HepG2 (cell line): Measurements from ENCODE around the gene HSCB. TPM values are rescaled to one million over a fixed set of nuclear protein-coding genes. Genes with fewer than 3 reads are reported as not detected.
A peak's percentile ranks its signal among the peaks of the same experiment; 100 is the strongest.

ENCODE experiments used
- ARNTL ChIP-seq: sonication (generic); formaldehyde crosslinking; IDR thresholded peaks from 2 replicates; pipeline ENCODE4 v1.4.0; 2020; ENCODE audit warnings: mild to moderate bottlenecking, missing genetic modification reagents
- ERF ChIP-seq: IDR thresholded peaks from 2 replicates; pipeline ENCODE4 v1.6.1; 2018; ENCODE audit warnings: missing biosample characterization, missing genetic modification reagents
- GATAD1 ChIP-seq: IDR thresholded peaks from 2 replicates; pipeline ENCODE4 v1.6.1; 2016; ENCODE audit warnings: missing genetic modification reagents, missing compliant biosample characterization
- GFI1 ChIP-seq: sonication (generic); formaldehyde crosslinking; IDR thresholded peaks from 2 replicates; pipeline ENCODE4 v1.5.0; 2020; ENCODE audit warnings: missing genetic modification reagents, mild to moderate bottlenecking, borderline replicate concordance
- ISL2 ChIP-seq: sonication (generic); formaldehyde crosslinking; IDR thresholded peaks from 2 replicates; pipeline ENCODE4 v1.5.0; 2020; ENCODE audit warnings: missing genetic modification reagents
- NFKB2 ChIP-seq: sonication (generic); formaldehyde crosslinking; IDR thresholded peaks from 2 replicates; pipeline ENCODE4 v1.4.0; 2020; ENCODE audit warnings: missing genetic modification reagents, borderline replicate concordance
- NR3C1 ChIP-seq: sonication (generic); formaldehyde crosslinking; IDR thresholded peaks from 2 replicates; pipeline ENCODE4 v1.4.0; 2020; ENCODE audit warnings: missing genetic modification reagents
- RBFOX2 ChIP-seq: fragments of 200-400 bp; formaldehyde crosslinking; IDR thresholded peaks from 2 replicates; pipeline ENCODE4 v1.6.1; 2017; ENCODE audit warnings: low read depth, mild to moderate bottlenecking, low read length
- TEAD2 ChIP-seq: sonication (generic); formaldehyde crosslinking; IDR thresholded peaks from 2 replicates; pipeline ENCODE4 v1.9.0; 2021; ENCODE audit warnings: missing genetic modification reagents
- ZNF12 ChIP-seq: sonication (generic); formaldehyde crosslinking; IDR thresholded peaks from 2 replicates; pipeline ENCODE4 v1.5.0; 2020; ENCODE audit warnings: missing genetic modification reagents
- ZNF253 ChIP-seq: sonication (generic); formaldehyde crosslinking; IDR thresholded peaks from 2 replicates; pipeline ENCODE4 v1.8.0; 2022; ENCODE audit warnings: mild to moderate bottlenecking, missing genetic modification reagents, borderline replicate concordance
- polyA plus RNA-seq, 8 experiments: library from polyadenylated mRNA; depleted of rRNA in 3 of 8; stranded (reverse) in 7 of 8; unstranded in 1 of 8; fragments of >200 nt; fragmentation: Illumina TruSeq in 4 of 8; extraction: Trizol in 4 of 8; gene quantifications; 2 replicates each; pipeline versions ENCODE4 v1.2.1 to v1.2.3, GENCODE V29; 2011 to 2016; ENCODE audit warnings: low read depth in 4 of 8, missing spikeins in 1 of 8, mixed read lengths in 1 of 8; ENCODE audit not compliant: insufficient read depth in 1 of 8
- total RNA-seq, 5 experiments: library from RNA; depleted of rRNA; stranded (reverse); fragments of >200 nt; fragmentation: Illumina TruSeq; extraction: Trizol; gene quantifications; 2 replicates each; pipeline ENCODE4 v1.2.3, GENCODE V29; 2016; ENCODE audit warnings: low read depth in 1 of 5
- TF ChIP-seq, protein P1 (sequence below): sonication (generic); formaldehyde crosslinking; conservative IDR thresholded peaks from 2 replicates; pipeline ENCODE4 v1.4.0; 2020; ENCODE audit warnings: missing genetic modification reagents
- TF ChIP-seq, protein P2 (sequence below): sonication (generic); formaldehyde crosslinking; IDR thresholded peaks from 2 replicates; pipeline ENCODE4 v1.5.0; 2020; ENCODE audit warnings: mild to moderate bottlenecking, missing genetic modification reagents
- TF ChIP-seq, protein P3 (sequence below): sonication (generic); formaldehyde crosslinking; IDR thresholded peaks from 2 replicates; pipeline ENCODE4 v1.4.0; 2020; ENCODE audit warnings: missing genetic modification reagents
- TF ChIP-seq, protein P4 (sequence below): sonication (generic); formaldehyde crosslinking; IDR thresholded peaks from 2 replicates; pipeline ENCODE4; 2020; ENCODE audit warnings: missing genetic modification reagents, mild to moderate bottlenecking, borderline replicate concordance
- TF ChIP-seq, protein P5 (sequence below): sonication (generic); formaldehyde crosslinking; conservative IDR thresholded peaks from 2 replicates; pipeline ENCODE4 v1.4.0; 2020; ENCODE audit warnings: missing genetic modification reagents
- TF ChIP-seq, protein P6 (sequence below): sonication (generic); formaldehyde crosslinking; IDR thresholded peaks from 2 replicates; pipeline ENCODE4 v1.8.0; 2022; ENCODE audit warnings: mild to moderate bottlenecking, missing genetic modification reagents, moderate library complexity

Gene HSCB
- total and polyA plus RNA-seq, 2 of the 13 experiments (the other 11 are each of a cell fraction or from before 2014, with no cell fraction given) = 15.4 to 20.9 TPM

DNA sequence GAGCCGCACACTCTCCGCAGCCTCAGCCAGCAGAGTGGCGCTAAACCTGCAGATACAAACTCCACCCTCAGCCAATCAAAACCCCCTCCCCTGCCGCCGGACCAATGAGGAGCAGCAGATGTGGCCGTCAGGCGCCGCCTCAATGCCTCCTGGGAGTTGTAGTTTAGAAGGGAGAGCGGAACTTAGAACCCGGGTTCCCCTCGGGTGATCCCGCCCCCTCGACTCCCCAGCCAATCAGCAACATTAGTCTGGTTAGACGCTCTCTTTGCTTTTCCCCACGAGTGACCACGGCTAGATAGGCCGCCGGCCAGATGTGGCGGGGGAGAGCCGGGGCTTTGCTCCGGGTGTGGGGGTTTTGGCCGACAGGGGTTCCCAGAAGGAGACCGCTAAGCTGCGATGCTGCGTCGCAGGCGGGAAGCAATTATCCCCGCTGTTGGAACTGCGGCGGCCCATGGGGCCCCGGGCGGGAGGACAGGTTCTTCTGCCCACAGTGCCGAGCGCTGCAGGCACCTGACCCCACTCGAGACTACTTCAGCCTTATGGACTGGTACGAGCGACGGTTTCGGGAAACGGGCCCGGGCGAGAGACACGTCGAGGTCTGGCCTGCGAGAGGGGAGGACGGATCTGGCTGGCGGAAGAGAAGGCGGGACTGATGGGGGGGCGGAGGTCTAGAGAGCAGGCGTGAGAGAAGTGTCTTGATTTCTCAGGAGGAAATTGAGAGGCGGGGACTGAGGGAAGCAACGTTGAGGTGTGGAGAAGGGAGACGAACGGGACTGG is at the start of gene HSCB, which contains the start of gene CHEK2 (continued):
- TF ChIP-seq, protein P1, sequence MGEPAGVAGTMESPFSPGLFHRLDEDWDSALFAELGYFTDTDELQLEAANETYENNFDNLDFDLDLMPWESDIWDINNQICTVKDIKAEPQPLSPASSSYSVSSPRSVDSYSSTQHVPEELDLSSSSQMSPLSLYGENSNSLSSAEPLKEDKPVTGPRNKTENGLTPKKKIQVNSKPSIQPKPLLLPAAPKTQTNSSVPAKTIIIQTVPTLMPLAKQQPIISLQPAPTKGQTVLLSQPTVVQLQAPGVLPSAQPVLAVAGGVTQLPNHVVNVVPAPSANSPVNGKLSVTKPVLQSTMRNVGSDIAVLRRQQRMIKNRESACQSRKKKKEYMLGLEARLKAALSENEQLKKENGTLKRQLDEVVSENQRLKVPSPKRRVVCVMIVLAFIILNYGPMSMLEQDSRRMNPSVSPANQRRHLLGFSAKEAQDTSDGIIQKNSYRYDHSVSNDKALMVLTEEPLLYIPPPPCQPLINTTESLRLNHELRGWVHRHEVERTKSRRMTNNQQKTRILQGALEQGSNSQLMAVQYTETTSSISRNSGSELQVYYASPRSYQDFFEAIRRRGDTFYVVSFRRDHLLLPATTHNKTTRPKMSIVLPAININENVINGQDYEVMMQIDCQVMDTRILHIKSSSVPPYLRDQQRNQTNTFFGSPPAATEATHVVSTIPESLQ = no peak
- TF ChIP-seq TEAD2 (CRISPR knock-in tag) (no peak), NFKB2 (peak; percentile 73; the same call in 1 of the 2 replicates), ERF (CRISPR knock-in tag) (no peak), ZNF253 (CRISPR knock-in tag) (no peak), NR3C1 (no peak), ISL2 (CRISPR knock-in tag) (peak; percentile 32), GFI1 (peak; percentile 90), RBFOX2 (peak; percentile 87), GATAD1 (CRISPR knock-in tag) (peak; percentile 73), ZNF12 (CRISPR knock-in tag) (0 out of 2 replicates have a peak, but pooled peaks have one; percentile 12), ARNTL (peak; percentile 93)
- TF ChIP-seq, protein P2, sequence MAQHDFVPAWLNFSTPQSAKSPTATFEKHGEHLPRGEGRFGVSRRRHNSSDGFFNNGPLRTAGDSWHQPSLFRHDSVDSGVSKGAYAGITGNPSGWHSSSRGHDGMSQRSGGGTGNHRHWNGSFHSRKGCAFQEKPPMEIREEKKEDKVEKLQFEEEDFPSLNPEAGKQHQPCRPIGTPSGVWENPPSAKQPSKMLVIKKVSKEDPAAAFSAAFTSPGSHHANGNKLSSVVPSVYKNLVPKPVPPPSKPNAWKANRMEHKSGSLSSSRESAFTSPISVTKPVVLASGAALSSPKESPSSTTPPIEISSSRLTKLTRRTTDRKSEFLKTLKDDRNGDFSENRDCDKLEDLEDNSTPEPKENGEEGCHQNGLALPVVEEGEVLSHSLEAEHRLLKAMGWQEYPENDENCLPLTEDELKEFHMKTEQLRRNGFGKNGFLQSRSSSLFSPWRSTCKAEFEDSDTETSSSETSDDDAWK (CRISPR knock-in tag) = no peak
- TF ChIP-seq, protein P3, sequence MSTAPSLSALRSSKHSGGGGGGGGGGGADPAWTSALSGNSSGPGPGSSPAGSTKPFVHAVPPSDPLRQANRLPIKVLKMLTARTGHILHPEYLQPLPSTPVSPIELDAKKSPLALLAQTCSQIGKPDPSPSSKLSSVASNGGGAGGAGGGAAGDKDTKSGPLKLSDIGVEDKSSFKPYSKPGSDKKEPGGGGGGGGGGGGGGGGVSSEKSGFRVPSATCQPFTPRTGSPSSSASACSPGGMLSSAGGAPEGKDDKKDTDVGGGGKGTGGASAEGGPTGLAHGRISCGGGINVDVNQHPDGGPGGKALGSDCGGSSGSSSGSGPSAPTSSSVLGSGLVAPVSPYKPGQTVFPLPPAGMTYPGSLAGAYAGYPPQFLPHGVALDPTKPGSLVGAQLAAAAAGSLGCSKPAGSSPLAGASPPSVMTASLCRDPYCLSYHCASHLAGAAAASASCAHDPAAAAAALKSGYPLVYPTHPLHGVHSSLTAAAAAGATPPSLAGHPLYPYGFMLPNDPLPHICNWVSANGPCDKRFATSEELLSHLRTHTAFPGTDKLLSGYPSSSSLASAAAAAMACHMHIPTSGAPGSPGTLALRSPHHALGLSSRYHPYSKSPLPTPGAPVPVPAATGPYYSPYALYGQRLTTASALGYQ (CRISPR knock-in tag) = no peak
- TF ChIP-seq, protein P4, sequence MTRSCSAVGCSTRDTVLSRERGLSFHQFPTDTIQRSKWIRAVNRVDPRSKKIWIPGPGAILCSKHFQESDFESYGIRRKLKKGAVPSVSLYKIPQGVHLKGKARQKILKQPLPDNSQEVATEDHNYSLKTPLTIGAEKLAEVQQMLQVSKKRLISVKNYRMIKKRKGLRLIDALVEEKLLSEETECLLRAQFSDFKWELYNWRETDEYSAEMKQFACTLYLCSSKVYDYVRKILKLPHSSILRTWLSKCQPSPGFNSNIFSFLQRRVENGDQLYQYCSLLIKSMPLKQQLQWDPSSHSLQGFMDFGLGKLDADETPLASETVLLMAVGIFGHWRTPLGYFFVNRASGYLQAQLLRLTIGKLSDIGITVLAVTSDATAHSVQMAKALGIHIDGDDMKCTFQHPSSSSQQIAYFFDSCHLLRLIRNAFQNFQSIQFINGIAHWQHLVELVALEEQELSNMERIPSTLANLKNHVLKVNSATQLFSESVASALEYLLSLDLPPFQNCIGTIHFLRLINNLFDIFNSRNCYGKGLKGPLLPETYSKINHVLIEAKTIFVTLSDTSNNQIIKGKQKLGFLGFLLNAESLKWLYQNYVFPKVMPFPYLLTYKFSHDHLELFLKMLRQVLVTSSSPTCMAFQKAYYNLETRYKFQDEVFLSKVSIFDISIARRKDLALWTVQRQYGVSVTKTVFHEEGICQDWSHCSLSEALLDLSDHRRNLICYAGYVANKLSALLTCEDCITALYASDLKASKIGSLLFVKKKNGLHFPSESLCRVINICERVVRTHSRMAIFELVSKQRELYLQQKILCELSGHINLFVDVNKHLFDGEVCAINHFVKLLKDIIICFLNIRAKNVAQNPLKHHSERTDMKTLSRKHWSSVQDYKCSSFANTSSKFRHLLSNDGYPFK (CRISPR knock-in tag) = peak; percentile 91; the same call in 1 of the 2 replicates
- TF ChIP-seq, protein P5, sequence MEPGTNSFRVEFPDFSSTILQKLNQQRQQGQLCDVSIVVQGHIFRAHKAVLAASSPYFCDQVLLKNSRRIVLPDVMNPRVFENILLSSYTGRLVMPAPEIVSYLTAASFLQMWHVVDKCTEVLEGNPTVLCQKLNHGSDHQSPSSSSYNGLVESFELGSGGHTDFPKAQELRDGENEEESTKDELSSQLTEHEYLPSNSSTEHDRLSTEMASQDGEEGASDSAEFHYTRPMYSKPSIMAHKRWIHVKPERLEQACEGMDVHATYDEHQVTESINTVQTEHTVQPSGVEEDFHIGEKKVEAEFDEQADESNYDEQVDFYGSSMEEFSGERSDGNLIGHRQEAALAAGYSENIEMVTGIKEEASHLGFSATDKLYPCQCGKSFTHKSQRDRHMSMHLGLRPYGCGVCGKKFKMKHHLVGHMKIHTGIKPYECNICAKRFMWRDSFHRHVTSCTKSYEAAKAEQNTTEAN (CRISPR knock-in tag) = no peak
- TF ChIP-seq, protein P6, sequence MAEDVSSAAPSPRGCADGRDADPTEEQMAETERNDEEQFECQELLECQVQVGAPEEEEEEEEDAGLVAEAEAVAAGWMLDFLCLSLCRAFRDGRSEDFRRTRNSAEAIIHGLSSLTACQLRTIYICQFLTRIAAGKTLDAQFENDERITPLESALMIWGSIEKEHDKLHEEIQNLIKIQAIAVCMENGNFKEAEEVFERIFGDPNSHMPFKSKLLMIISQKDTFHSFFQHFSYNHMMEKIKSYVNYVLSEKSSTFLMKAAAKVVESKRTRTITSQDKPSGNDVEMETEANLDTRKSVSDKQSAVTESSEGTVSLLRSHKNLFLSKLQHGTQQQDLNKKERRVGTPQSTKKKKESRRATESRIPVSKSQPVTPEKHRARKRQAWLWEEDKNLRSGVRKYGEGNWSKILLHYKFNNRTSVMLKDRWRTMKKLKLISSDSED (CRISPR knock-in tag) = no peak
